ENCODE results near the gene RASSF3. TPM values are rescaled to one million over a fixed set of nuclear protein-coding genes. Genes with fewer than 3 reads are reported as not detected.

Gene RASSF3
- total RNA-seq, 2 experiments from 2014 or later, result 16.3 to 49.9 TPM

- ChIA-PET CTCF (ENCODE audit: unreplicated experiment) (interaction anchor here (0.6 kb wide), 1 partner anchor 17 kb away, joined by 3 read pairs; no protein-coding TSS in a partner anchor), POLR2A (interaction anchor here (0.6 to 3.2 kb wide), 6 partner anchors 10 to 221 kb away, joined by 3 to 13 read pairs (median 4); no protein-coding TSS in a partner anchor)
- Histone ChIP-seq H3K9me3 (ENCODE audit: low read length) (peaks cover 13% of the 10 kb centered on the region; the same call in 1 of the 2 replicates), H3K4me3 (ENCODE audit: low read depth, low read length, poor library complexity, severe bottlenecking) (no peak overlapping the region), H3K4me2 (ENCODE audit: low read length) (no peak overlapping the region), H3K36me3 (ENCODE audit: insufficient read depth, low read length) (no peaks in the 10 kb centered on the region), H3K9me2 (ENCODE audit: insufficient read depth, low read length) (no peaks in the 10 kb centered on the region), H4K20me1 (ENCODE audit: insufficient read depth, low read length) (no peaks in the 10 kb centered on the region), H3K79me2 (ENCODE audit: insufficient read depth, low read depth, low read length) (no peaks in the 10 kb centered on the region), H3K4me1 (ENCODE audit: insufficient read depth, low read length, poor library complexity, severe bottlenecking) (no peaks in the 10 kb centered on the region), H3K27ac (ENCODE audit: low read depth, low read length, poor library complexity, severe bottlenecking) (no peak overlapping the region), H2AFZ (ENCODE audit: low read length) (no peak overlapping the region)
- intact Hi-C loops (cut with micrococcal nuclease; ENCODE audit: unreplicated experiment), result no loop called here
- no peak for DNase-seq (ENCODE audit: low spot score)
- BruUV-seq (replicated peaks), result no TSS peak
- TF ChIP-seq CTCF (conservative IDR thresholded peaks at IDR 0.05; ENCODE audit: low read length), result no peak
- TF ChIP-seq EZH2phosphoT487 (IDR thresholded peaks at IDR 0.05; ENCODE audit: borderline replicate concordance, low read depth, low read length), result no peak
These were observed 38.1 kb upstream of the RASSF3 start for GRCh38 chr12:64572241-64572640.

- no TSS peak for BruUV-seq (replicated peaks)
- Histone ChIP-seq H3K4me1 (ENCODE audit: insufficient read depth, low read length, poor library complexity, severe bottlenecking) (no peaks in the 10 kb centered on the region), H3K79me2 (ENCODE audit: insufficient read depth, low read depth, low read length) (no peaks in the 10 kb centered on the region), H3K4me2 (ENCODE audit: low read length) (no peak overlapping the region), H3K4me3 (ENCODE audit: low read depth, low read length, poor library complexity, severe bottlenecking) (no peak overlapping the region), H3K27ac (ENCODE audit: low read depth, low read length, poor library complexity, severe bottlenecking) (no peak overlapping the region), H3K9me2 (ENCODE audit: insufficient read depth, low read length) (no peaks in the 10 kb centered on the region), H2AFZ (ENCODE audit: low read length) (no peak overlapping the region), H4K20me1 (ENCODE audit: insufficient read depth, low read length) (no peaks in the 10 kb centered on the region), H3K36me3 (ENCODE audit: insufficient read depth, low read length) (no peaks in the 10 kb centered on the region), H3K9me3 (ENCODE audit: low read length) (peaks cover 13% of the 10 kb centered on the region; the same call in 1 of the 2 replicates)
- intact Hi-C loops (cut with micrococcal nuclease; ENCODE audit: unreplicated experiment), result no loop called here
- CTCF ChIA-PET (ENCODE audit: unreplicated experiment), result no interaction called here
- DNase-seq (ENCODE audit: low spot score), result no peak
- TF ChIP-seq CTCF (conservative IDR thresholded peaks at IDR 0.05; ENCODE audit: low read length) (no peak), EZH2phosphoT487 (IDR thresholded peaks at IDR 0.05; ENCODE audit: borderline replicate concordance, low read depth, low read length) (no peak)
- POLR2A ChIA-PET, result interaction anchor here (0.6 to 0.9 kb wide), 4 partner anchors 15 to 234 kb away, joined by 3 to 4 read pairs (median 3); no protein-coding TSS in a partner anchor
These were observed 35.5 kb upstream of the RASSF3 start for GRCh38 chr12:64574837-64575236.

GRCh38 chr12:64577046-64577445 lies 33.2 kb upstream of the RASSF3 start:
- H3K4me1 ChIP-seq (ENCODE audit: insufficient read depth, low read length, poor library complexity, severe bottlenecking), result no peaks in the 10 kb centered on the region
- ChIA-PET POLR2A (no interaction called here), CTCF (ENCODE audit: unreplicated experiment) (no interaction called here)
- H3K4me3 ChIP-seq (ENCODE audit: low read depth, low read length, poor library complexity, severe bottlenecking), result no peak overlapping the region
- H3K4me2 ChIP-seq (ENCODE audit: low read length), result no peak overlapping the region
- no peak overlapping the region for H2AFZ ChIP-seq (ENCODE audit: low read length)
- H3K36me3 ChIP-seq (ENCODE audit: insufficient read depth, low read length), result no peaks in the 10 kb centered on the region
- no peaks in the 10 kb centered on the region for H4K20me1 ChIP-seq (ENCODE audit: insufficient read depth, low read length)
- peaks cover 13% of the 10 kb centered on the region; the same call in 1 of the 2 replicates for H3K9me3 ChIP-seq (ENCODE audit: low read length)
- no peaks in the 10 kb centered on the region for H3K79me2 ChIP-seq (ENCODE audit: insufficient read depth, low read depth, low read length)
- H3K9me2 ChIP-seq (ENCODE audit: insufficient read depth, low read length), result no peaks in the 10 kb centered on the region
- no peak for DNase-seq (ENCODE audit: low spot score)
- TF ChIP-seq EZH2phosphoT487 (IDR thresholded peaks at IDR 0.05; ENCODE audit: borderline replicate concordance, low read depth, low read length) (no peak), CTCF (conservative IDR thresholded peaks at IDR 0.05; ENCODE audit: low read length) (no peak)
- BruUV-seq (replicated peaks), result no TSS peak
- intact Hi-C loops (cut with micrococcal nuclease; ENCODE audit: unreplicated experiment), result no loop called here
- no peak overlapping the region for H3K27ac ChIP-seq (ENCODE audit: low read depth, low read length, poor library complexity, severe bottlenecking)

Measured in OCI-LY7 (cell line).